ENCODE results near the gene VCX2.
"Not testable (repeated sequence)": the region's sequence is repeated elsewhere in the genome, so short reads cannot be mapped to it uniquely, and the experiment has no call there.

The VCX2 gene

DNA sequence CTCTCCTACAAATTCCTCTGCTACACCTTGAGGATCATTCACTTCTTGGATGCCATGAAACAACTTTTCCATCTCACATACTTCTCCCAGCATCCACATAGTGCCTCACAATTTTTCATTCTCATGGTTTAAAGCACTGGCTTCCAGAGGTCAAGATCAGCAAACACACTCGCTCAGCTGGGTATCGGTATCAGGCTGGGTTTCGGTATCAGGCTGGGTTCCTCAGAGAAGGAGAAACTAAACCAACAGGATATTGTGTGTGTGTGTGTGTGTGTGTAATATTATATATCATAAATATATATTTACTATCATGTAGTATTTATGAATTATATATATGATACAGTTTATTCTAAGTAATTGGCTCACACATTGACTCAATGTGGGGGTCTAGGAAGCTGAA, at the start of gene VCX2:
VCX2 (minus strand) TSS at position 99 of the 400 bp plus-strand sequence. CDS start 624 bp downstream, outside the sequence.
- H3K4me3 ChIP-seq (ENCODE audit: low read depth, low read length); DNase-seq (ENCODE audit: low read depth): not testable (repeated sequence)

DNA sequence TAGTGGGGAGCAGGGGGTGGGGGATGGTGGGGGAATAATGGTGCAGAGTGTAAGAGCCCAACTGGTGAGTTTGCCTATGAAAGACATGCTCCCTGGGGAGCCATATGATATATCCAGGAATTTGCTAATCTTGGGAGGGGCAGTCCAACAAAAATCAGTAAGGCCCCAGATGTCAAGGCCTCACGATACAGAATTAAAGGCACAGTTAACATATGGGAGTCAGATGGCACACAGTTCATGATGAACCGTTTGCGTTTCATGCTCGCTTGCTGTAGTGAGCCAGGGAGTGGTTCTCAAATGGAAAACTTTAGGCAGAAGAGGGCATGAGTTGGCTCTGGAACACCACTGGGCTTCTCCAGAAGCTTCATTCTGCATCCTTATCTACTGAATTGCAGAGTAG, 33.9 kb upstream of the VCX2 start:
- TF ChIP-seq, protein P1, sequence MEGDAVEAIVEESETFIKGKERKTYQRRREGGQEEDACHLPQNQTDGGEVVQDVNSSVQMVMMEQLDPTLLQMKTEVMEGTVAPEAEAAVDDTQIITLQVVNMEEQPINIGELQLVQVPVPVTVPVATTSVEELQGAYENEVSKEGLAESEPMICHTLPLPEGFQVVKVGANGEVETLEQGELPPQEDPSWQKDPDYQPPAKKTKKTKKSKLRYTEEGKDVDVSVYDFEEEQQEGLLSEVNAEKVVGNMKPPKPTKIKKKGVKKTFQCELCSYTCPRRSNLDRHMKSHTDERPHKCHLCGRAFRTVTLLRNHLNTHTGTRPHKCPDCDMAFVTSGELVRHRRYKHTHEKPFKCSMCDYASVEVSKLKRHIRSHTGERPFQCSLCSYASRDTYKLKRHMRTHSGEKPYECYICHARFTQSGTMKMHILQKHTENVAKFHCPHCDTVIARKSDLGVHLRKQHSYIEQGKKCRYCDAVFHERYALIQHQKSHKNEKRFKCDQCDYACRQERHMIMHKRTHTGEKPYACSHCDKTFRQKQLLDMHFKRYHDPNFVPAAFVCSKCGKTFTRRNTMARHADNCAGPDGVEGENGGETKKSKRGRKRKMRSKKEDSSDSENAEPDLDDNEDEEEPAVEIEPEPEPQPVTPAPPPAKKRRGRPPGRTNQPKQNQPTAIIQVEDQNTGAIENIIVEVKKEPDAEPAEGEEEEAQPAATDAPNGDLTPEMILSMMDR (IDR thresholded peaks at IDR 0.05; ENCODE audit: insufficient read depth, low read depth, low read length, missing control alignments), result no peak
- no peak overlapping the region for H3K4me3 ChIP-seq (ENCODE audit: low read depth, low read length)
- DNase-seq (ENCODE audit: low read depth), result no peak

DNA sequence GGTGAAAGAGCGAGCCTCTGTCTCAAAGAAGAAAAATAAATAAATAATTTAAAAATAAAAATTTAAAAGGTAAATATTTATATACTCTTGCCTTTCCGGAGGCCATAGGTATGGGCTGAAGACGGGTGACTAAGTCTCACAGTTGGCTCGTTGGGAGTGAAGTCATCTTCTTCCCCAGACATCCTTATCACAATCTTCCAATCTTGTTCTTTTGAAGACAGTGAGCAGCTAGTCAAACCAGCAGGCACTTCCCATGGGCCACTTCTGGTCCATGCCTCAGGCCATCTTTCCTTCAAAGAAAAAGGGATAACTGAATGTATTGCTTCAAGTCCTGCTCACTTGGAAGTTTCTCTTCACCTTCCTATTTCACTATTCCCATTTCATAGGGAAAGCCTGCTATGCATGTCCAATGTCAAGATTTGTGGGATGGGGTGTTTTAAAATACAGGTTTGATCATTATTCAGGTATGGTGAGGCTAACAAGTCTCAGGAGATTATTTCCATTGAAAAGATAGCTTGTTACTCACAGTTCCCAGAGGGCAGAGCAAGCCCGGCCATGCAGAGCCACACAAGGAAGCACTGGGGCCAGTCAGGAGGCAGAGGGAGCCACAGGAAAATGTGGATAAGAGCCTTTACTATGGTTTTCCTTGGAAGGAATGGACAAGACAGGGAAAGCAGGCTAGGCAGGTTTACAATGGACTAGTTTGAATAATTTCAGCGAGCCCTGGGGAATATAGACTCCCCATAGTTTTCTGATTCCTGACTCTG, 33.3 kb upstream of the VCX2 start:
- TF ChIP-seq, protein P1 (IDR thresholded peaks at IDR 0.05; ENCODE audit: insufficient read depth, low read depth, low read length, missing control alignments), result no peak
- H3K4me3 ChIP-seq (ENCODE audit: low read depth, low read length), result no peak overlapping the region
- DNase-seq (ENCODE audit: low read depth), result no peak

DNA sequence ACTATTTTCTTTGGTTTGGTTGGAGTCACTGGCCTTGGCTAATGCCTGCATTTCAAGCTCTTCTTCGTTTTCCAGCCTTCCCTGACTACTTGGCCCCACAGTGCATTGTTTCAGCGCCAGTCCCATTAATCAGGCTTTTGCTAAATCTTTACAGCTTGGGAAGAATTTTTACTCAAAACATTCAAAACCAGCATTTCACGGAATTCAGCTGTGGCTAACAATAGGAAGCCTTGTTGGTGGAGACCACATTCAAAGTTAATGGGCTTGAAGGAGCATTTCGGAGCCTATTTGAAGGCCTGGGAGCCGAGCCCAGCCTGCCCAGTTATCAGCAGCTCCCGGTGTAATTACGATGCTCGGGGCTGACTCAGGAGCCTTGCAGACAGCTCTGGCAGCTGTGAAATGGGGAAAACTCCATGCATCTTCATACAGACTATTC, 30.8 kb upstream of the VCX2 start:
- H3K4me3 ChIP-seq (ENCODE audit: low read depth, low read length), result no peak overlapping the region
- TF ChIP-seq, protein P1 (IDR thresholded peaks at IDR 0.05; ENCODE audit: insufficient read depth, low read depth, low read length, missing control alignments), result no peak
- DNase-seq (ENCODE audit: low read depth), result no peak

DNA sequence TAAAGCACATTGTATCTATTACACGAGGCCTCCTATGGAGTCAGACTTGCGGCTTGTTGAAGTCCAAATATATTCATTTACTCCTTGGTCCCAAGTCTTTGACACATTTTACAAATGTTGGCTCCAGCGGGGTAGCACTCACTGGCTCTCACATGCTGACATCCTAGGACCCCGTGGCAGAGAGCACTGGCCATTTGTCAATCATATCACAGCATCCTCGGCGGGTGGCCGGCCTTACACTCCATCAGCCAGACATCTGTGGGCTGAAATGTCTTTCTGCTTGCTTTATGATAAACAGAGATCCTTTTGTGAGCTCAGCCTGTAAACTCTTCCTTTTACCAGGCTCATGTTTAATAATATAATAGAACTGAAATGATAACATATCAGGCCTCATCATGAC, 25.7 kb upstream of the VCX2 start:
- no peak overlapping the region for H3K4me3 ChIP-seq (ENCODE audit: low read depth, low read length)
- TF ChIP-seq, protein P1 (IDR thresholded peaks at IDR 0.05; ENCODE audit: insufficient read depth, low read depth, low read length, missing control alignments), result no peak
- no peak for DNase-seq (ENCODE audit: low read depth)

DNA sequence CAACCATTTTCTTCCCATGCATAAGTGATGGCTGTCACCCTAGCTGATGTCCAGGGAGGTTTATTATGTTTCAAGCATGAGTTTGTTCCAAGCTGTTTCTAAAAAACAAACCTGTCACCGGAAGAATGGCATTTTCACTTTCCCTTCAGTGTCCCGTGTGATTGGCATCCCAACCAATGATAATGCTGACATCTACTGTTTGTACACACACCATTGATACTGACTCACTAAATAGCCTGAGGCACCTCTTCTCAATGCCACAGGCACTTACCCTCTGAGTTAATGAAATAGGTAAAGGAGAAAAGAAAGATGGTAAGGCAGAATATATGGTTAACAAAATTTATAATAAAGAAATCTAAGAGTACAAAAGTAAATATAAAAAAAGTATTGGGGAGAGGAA, 23.1 kb upstream of the VCX2 start:
- no peak for DNase-seq (ENCODE audit: low read depth)
- TF ChIP-seq, protein P1 (IDR thresholded peaks at IDR 0.05; ENCODE audit: insufficient read depth, low read depth, low read length, missing control alignments), result no peak
- no peak overlapping the region for H3K4me3 ChIP-seq (ENCODE audit: low read depth, low read length)

DNA sequence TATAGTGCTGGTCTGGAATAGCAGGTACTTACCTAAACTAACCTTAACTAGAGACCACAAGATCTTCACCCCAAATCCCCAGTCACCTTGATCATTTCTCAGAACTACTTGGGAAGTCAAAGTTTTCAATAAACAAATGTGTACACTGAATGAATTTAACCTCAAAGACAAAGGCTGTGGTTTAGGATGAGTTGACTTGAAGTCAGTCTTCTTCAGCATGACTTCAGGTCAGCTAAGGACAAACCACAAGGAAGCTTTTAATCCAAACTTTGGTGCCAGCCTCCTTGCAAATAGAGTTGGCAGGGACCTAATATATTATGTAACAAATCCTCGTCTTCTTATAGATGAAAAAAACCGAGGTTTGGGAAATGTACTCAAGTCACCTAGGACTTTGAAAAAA, 21.2 kb upstream of the VCX2 start:
- no peak for DNase-seq (ENCODE audit: low read depth)
- TF ChIP-seq, protein P1 (IDR thresholded peaks at IDR 0.05; ENCODE audit: insufficient read depth, low read depth, low read length, missing control alignments), result no peak
- no peak overlapping the region for H3K4me3 ChIP-seq (ENCODE audit: low read depth, low read length)
